ENCODE measurements around the gene NLRP3. TPM values are rescaled to one million over a fixed set of nuclear protein-coding genes. Genes with fewer than 3 reads are reported as not detected.
A peak's percentile ranks its signal among the peaks of the same experiment; 100 is the strongest.

The NLRP3 gene
- total and polyA plus RNA-seq, 2 experiments from 2014 or later: 0.42 TPM; not detected in 1

DNA sequence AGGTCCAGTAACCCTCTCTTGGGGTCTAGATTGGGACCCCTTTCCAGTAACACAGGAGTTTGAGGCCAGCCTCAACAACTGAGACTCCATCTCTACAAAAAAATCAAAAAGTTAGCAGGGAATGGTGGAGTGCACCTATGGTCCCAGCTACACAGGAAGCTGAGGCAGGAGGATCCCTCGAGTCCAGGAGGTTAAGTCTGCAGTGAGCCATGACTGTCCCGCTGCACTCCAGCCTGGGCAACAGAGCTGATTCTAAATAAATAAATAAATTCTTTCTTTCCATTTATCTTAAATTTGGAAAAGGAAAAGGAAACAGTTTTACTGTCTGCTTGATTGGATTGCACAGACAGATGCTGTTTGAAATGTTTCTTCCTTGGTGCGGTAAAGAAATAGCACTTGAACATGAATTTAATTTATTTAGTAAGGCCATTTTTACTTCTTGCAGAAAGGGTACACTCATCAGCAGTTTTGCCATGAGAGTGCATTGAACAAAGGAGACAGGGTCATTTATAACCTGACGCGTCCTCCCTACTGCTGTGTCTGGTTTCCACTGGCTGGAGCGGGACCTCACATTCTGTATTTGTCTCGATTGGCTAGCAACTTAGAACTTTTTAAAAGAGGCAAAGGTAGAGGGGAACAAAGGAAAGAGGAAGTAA is 47.4 kb upstream of the NLRP3 start:
- H3K27ac Mint-ChIP-seq: no peak overlapping the region; the same call in 1 of the 2 replicates
- Histone ChIP-seq H3K79me2 (replicated peaks; ENCODE audit: insufficient read depth) (no peaks in the 10 kb centered on the region), H4K20me1 (replicated peaks; ENCODE audit: insufficient read depth) (no peaks in the 10 kb centered on the region), H3K9me2 (ENCODE audit: insufficient read depth) (no peaks in the 10 kb centered on the region), H3F3A (replicated peaks; ENCODE audit: low read depth) (no peaks in the 10 kb centered on the region; the same call in 1 of the 2 replicates), H3K4me3 (no peak overlapping the region), H3K27ac (ENCODE audit: low read depth) (0 out of 2 replicates have a peak overlapping the region, but pooled peaks have one; percentile 3), H3K36me3 (ENCODE audit: insufficient read depth) (peaks cover 11% of the 10 kb centered on the region), H2AFZ (no peak overlapping the region), H3K4me1 (ENCODE audit: insufficient read depth) (peaks cover 21% of the 10 kb centered on the region), H3K4me2 (no peak overlapping the region), H3K27me3 (ENCODE audit: insufficient read depth) (no peaks in the 10 kb centered on the region)
- peaks cover 34% of the 10 kb centered on the region for H3K4me1 Mint-ChIP-seq
- H3K9me3 Mint-ChIP-seq: peaks cover 43% of the 10 kb centered on the region
- ATAC-seq: no peak
- no peak overlapping the region for H3K4me3 Mint-ChIP-seq
- no peak for DNase-seq (ENCODE audit: low spot score)
- no peak for TF ChIP-seq ZNF331 (CRISPR knock-in tag; IDR thresholded peaks at IDR 0.05; ENCODE audit: low read depth)
- TF ChIP-seq, protein P1, sequence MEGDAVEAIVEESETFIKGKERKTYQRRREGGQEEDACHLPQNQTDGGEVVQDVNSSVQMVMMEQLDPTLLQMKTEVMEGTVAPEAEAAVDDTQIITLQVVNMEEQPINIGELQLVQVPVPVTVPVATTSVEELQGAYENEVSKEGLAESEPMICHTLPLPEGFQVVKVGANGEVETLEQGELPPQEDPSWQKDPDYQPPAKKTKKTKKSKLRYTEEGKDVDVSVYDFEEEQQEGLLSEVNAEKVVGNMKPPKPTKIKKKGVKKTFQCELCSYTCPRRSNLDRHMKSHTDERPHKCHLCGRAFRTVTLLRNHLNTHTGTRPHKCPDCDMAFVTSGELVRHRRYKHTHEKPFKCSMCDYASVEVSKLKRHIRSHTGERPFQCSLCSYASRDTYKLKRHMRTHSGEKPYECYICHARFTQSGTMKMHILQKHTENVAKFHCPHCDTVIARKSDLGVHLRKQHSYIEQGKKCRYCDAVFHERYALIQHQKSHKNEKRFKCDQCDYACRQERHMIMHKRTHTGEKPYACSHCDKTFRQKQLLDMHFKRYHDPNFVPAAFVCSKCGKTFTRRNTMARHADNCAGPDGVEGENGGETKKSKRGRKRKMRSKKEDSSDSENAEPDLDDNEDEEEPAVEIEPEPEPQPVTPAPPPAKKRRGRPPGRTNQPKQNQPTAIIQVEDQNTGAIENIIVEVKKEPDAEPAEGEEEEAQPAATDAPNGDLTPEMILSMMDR (conservative IDR thresholded peaks at IDR 0.05; ENCODE audit: low read depth in 2 of 2): no peak
- peaks cover 33% of the 10 kb centered on the region for H3K36me3 Mint-ChIP-seq (ENCODE audit: low read depth)
- peaks cover 14% of the 10 kb centered on the region for H3K27me3 Mint-ChIP-seq (ENCODE audit: insufficient read depth, low read depth, poor library complexity)

DNA sequence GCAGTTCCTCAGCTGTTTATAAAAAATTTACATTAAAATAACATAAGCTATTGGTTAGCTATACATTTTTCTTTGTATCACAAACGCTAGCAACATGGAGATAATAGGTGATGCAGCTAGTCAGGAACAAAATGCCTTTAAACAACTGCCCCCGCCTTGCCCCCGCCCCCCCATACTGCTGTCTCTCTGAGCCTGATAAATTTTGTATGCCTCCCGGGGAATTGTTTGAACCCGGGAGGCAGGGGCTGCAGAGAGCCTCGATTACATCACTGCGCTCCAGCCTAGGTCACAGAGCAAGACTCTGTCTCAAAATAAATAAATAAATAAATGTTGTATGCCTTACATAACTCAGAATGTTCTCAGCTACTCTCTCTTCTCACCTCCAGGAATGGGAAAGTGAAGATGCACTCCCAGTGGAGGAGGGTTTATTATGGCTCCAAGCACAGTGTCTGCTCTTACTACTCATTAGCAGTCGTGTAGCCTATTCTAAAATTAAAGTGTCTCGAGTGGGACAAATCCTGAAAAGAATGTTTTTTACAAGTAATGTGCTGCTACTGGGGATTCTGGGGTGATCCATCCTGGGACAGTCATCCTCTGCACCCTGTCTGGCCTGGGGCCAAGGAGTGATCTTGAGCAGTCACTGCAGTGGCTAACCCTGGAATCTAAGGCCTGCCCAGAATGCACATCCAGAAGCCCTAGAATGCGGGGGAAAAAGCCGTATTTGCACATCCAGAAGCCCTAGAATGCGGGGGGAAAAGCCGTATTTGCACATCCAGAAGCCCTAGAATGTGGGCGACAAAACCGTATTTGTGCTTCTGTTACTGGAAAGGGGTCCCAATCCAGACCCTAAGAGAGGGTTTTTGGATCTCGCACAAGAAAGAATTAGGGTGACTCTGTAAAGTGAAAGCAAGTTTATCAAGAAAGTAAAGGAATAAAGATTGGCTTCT is 44.9 kb upstream of the NLRP3 start:
- Histone ChIP-seq H3K4me1 (ENCODE audit: insufficient read depth) (peaks cover 42% of the 10 kb centered on the region), H3K9me2 (ENCODE audit: insufficient read depth) (no peaks in the 10 kb centered on the region), H3K27me3 (ENCODE audit: insufficient read depth) (no peaks in the 10 kb centered on the region), H3K4me3 (no peak overlapping the region), H2AFZ (no peak overlapping the region), H3F3A (replicated peaks; ENCODE audit: low read depth) (peaks cover 16% of the 10 kb centered on the region), H3K27ac (ENCODE audit: low read depth) (peak overlapping the region; percentile 15; the same call in 1 of the 2 replicates), H3K4me2 (peak overlapping the region; percentile 27; the same call in 1 of the 2 replicates), H3K79me2 (replicated peaks; ENCODE audit: insufficient read depth) (no peaks in the 10 kb centered on the region), H4K20me1 (replicated peaks; ENCODE audit: insufficient read depth) (no peaks in the 10 kb centered on the region), H3K36me3 (ENCODE audit: insufficient read depth) (no peaks in the 10 kb centered on the region)
- Mint-ChIP-seq H3K27ac (no peak overlapping the region), H3K4me3 (no peak overlapping the region), H3K36me3 (ENCODE audit: low read depth) (peaks cover 17% of the 10 kb centered on the region), H3K27me3 (ENCODE audit: insufficient read depth, low read depth, poor library complexity) (peaks cover 11% of the 10 kb centered on the region), H3K9me3 (peaks cover 20% of the 10 kb centered on the region), H3K4me1 (peaks cover 56% of the 10 kb centered on the region)
- peak; percentile 30 for DNase-seq (ENCODE audit: low spot score)
- ATAC-seq: no peak
- TF ChIP-seq, protein P1 (conservative IDR thresholded peaks at IDR 0.05; ENCODE audit: low read depth in 2 of 2): no peak
- TF ChIP-seq ZNF331 (CRISPR knock-in tag; IDR thresholded peaks at IDR 0.05; ENCODE audit: low read depth): no peak
- no peak for TF ChIP-seq EZH2phosphoT487 (IDR thresholded peaks at IDR 0.05; ENCODE audit: unreplicated experiment)
- TF ChIP-seq, protein P2, sequence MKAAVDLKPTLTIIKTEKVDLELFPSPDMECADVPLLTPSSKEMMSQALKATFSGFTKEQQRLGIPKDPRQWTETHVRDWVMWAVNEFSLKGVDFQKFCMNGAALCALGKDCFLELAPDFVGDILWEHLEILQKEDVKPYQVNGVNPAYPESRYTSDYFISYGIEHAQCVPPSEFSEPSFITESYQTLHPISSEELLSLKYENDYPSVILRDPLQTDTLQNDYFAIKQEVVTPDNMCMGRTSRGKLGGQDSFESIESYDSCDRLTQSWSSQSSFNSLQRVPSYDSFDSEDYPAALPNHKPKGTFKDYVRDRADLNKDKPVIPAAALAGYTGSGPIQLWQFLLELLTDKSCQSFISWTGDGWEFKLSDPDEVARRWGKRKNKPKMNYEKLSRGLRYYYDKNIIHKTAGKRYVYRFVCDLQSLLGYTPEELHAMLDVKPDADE (IDR thresholded peaks at IDR 0.05): no peak
- no peak for TF ChIP-seq CREB1 (CRISPR knock-in tag; IDR thresholded peaks at IDR 0.05; ENCODE audit: low read depth)
- TF ChIP-seq, protein P3, sequence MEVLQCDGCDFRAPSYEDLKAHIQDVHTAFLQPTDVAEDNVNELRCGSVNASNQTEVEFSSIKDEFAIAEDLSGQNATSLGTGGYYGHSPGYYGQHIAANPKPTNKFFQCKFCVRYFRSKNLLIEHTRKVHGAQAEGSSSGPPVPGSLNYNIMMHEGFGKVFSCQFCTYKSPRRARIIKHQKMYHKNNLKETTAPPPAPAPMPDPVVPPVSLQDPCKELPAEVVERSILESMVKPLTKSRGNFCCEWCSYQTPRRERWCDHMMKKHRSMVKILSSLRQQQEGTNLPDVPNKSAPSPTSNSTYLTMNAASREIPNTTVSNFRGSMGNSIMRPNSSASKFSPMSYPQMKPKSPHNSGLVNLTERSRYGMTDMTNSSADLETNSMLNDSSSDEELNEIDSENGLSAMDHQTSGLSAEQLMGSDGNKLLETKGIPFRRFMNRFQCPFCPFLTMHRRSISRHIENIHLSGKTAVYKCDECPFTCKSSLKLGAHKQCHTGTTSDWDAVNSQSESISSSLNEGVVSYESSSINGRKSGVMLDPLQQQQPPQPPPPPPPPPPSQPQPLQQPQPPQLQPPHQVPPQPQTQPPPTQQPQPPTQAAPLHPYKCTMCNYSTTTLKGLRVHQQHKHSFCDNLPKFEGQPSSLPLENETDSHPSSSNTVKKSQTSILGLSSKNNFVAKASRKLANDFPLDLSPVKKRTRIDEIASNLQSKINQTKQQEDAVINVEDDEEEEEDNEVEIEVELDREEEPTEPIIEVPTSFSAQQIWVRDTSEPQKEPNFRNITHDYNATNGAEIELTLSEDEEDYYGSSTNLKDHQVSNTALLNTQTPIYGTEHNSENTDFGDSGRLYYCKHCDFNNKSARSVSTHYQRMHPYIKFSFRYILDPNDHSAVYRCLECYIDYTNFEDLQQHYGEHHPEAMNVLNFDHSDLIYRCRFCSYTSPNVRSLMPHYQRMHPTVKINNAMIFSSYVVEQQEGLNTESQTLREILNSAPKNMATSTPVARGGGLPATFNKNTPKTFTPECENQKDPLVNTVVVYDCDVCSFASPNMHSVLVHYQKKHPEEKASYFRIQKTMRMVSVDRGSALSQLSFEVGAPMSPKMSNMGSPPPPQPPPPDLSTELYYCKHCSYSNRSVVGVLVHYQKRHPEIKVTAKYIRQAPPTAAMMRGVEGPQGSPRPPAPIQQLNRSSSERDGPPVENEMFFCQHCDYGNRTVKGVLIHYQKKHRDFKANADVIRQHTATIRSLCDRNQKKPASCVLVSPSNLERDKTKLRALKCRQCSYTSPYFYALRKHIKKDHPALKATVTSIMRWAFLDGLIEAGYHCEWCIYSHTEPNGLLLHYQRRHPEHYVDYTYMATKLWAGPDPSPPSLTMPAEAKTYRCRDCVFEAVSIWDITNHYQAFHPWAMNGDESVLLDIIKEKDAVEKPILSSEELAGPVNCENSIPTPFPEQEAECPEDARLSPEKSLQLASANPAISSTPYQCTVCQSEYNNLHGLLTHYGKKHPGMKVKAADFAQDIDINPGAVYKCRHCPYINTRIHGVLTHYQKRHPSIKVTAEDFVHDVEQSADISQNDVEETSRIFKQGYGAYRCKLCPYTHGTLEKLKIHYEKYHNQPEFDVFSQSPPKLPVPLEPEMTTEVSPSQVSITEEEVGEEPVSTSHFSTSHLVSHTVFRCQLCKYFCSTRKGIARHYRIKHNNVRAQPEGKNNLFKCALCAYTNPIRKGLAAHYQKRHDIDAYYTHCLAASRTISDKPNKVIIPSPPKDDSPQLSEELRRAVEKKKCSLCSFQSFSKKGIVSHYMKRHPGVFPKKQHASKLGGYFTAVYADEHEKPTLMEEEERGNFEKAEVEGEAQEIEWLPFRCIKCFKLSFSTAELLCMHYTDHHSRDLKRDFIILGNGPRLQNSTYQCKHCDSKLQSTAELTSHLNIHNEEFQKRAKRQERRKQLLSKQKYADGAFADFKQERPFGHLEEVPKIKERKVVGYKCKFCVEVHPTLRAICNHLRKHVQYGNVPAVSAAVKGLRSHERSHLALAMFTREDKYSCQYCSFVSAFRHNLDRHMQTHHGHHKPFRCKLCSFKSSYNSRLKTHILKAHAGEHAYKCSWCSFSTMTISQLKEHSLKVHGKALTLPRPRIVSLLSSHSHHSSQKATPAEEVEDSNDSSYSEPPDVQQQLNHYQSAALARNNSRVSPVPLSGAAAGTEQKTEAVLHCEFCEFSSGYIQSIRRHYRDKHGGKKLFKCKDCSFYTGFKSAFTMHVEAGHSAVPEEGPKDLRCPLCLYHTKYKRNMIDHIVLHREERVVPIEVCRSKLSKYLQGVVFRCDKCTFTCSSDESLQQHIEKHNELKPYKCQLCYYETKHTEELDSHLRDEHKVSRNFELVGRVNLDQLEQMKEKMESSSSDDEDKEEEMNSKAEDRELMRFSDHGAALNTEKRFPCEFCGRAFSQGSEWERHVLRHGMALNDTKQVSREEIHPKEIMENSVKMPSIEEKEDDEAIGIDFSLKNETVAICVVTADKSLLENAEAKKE (CRISPR knock-in tag; IDR thresholded peaks at IDR 0.05): no peak
